Activated B cell treated with CpG ODN at 0.5 μM for 24 hours (primary cell): ENCODE data around the gene UQCRHL. TPM values are rescaled to one million over a fixed set of nuclear protein-coding genes. Genes with fewer than 3 reads are reported as not detected.

Source experiments
- ATAC-seq: fragments of 200-7000 bp; cut with Tn5 transposase; one replicate; pipeline ENCODE4 v1.10.0; 2021; ENCODE audit warnings: low read depth, mild to moderate bottlenecking, moderate library complexity
- CTCF ChIA-PET: fragments of 350-600 bp; sonication (Branson Sonifier 250); formaldehyde crosslinking; loops from one replicate; lab custom pipeline; 2021; ENCODE audit warnings: antibody characterized with exemption; lab: Charles Lee
- POLR2A ChIA-PET: fragments of 350-600 bp; sonication (Branson Sonifier 250); formaldehyde crosslinking; loops from one replicate; lab custom pipeline; 2021; ENCODE audit warnings: antibody characterized with exemption; lab: Charles Lee
- DNase-seq: peaks from one replicate; pipeline ENCODE4 v3.0.0; 2022
- H3K27ac Mint-ChIP-seq: one replicate; pipeline ENCODE4 v1.8.0; 2020; ENCODE audit warnings: mixed read lengths
- H3K27me3 Mint-ChIP-seq: one replicate; pipeline ENCODE4 v1.8.0; 2021; ENCODE audit warnings: mixed read lengths
- H3K36me3 Mint-ChIP-seq: one replicate; pipeline ENCODE4 v1.8.0; 2021; ENCODE audit warnings: low read depth, mixed read lengths
- H3K4me1 Mint-ChIP-seq: one replicate; pipeline ENCODE4 v1.8.0; 2021; ENCODE audit warnings: mixed read lengths
- H3K4me3 Mint-ChIP-seq: one replicate; pipeline ENCODE4 v1.8.0; 2020; ENCODE audit warnings: mild to moderate bottlenecking, mixed read lengths
- H3K9me3 Mint-ChIP-seq: one replicate; pipeline ENCODE4 v1.8.0; 2020; ENCODE audit warnings: mixed read lengths
- CTCF ChIP-seq: fragments of 200-600 bp; IDR thresholded peaks from one replicate; pipeline ENCODE4 v1.8.0; 2022; ENCODE audit warnings: antibody characterized with exemption, mild to moderate bottlenecking
- intact Hi-C: fragments of 100-400 bp; cut with micrococcal nuclease; formaldehyde crosslinking; loops from one replicate; pipeline ENCODE4 v1.15.1; 2024
- total RNA-seq: library from RNA; stranded (reverse); gene quantifications from 2 replicates; pipeline ENCODE4 v1.2.3, GENCODE V29; 2022

UQCRHL gene
- total RNA-seq, 1 donor from 2014 or later: 1.9 TPM

- Mint-ChIP-seq H3K4me1 (peaks cover 18% of the 10 kb centered on the region), H3K27ac (no peak overlapping the region), H3K9me3 (no peaks in the 10 kb centered on the region), H3K27me3 (peaks cover 46% of the 10 kb centered on the region), H3K4me3 (peak overlapping the region; percentile 33), H3K36me3 (no peaks in the 10 kb centered on the region)
- ChIA-PET POLR2A (no interaction called here), CTCF (no interaction called here)
- intact Hi-C loops: no loop called here
- TF ChIP-seq CTCF: no peak
- ATAC-seq: no peak
- no peak for DNase-seq
Observed at GRCh38 chr1:15758953-15759661, 48.3 kb downstream of the UQCRHL start.

GRCh38 chr1:15758343-15758931 lies 49.0 kb downstream of the UQCRHL start, which contains the start of gene FBLIM1:
TSS of gene FBLIM1 (plus strand) at chr1:15758795. CDS start at chr1:15764984, 6,189 bp downstream.
- ChIA-PET POLR2A (no interaction called here), CTCF (no interaction called here)
- Mint-ChIP-seq H3K9me3 (no peaks in the 10 kb centered on the region), H3K4me1 (peaks cover 18% of the 10 kb centered on the region), H3K36me3 (no peaks in the 10 kb centered on the region), H3K4me3 (peak within 1 kb of the TSS; percentile 67), H3K27me3 (peaks cover 42% of the 10 kb centered on the region), H3K27ac (no peak within 1 kb of the TSS)
- ATAC-seq (no peak), DNase-seq (no peak)
- TF ChIP-seq CTCF: no peak
- intact Hi-C loops: no loop called here

GRCh38 chr1:15757575-15758342 lies 49.7 kb downstream of the UQCRHL start:
- CTCF ChIA-PET: no interaction called here
- H3K4me1 Mint-ChIP-seq: peaks cover 18% of the 10 kb centered on the region
- intact Hi-C loops: no loop called here
- POLR2A ChIA-PET: no interaction called here
- ATAC-seq: no peak
- H3K36me3 Mint-ChIP-seq: no peaks in the 10 kb centered on the region
- H3K27ac Mint-ChIP-seq: no peak overlapping the region
- no peak for DNase-seq
- H3K4me3 Mint-ChIP-seq: peak overlapping the region; percentile 67
- H3K9me3 Mint-ChIP-seq: no peaks in the 10 kb centered on the region
- TF ChIP-seq CTCF: no peak
- peaks cover 41% of the 10 kb centered on the region for H3K27me3 Mint-ChIP-seq

Other genes starting within 250 kb of the UQCRHL start
- 8.1 TPM in 2 replicates for gene AGMAT, start 222.6 kb downstream of the UQCRHL start, total RNA-seq
- gene DDI2, start 190.2 kb downstream of the UQCRHL start, total RNA-seq: 45.8 and 59.1 TPM in 2 replicates
- 100 and 105 TPM in 2 replicates for gene PLEKHM2, start 123.3 kb downstream of the UQCRHL start, total RNA-seq
- 3.8 and 5.8 TPM in 2 replicates for gene SLC25A34, start 71.4 kb downstream of the UQCRHL start, total RNA-seq
- not detected in 2 replicates for gene TMEM82, start 65.2 kb downstream of the UQCRHL start, total RNA-seq
- gene FBLIM1, start 48.9 kb downstream of the UQCRHL start, total RNA-seq: 0.15 TPM in 1 of 2 replicates, not detected in the other
- 116 and 123 TPM in 2 replicates for gene SPEN, start 40.1 kb upstream of the UQCRHL start, total RNA-seq
- gene ZBTB17, start 168.5 kb upstream of the UQCRHL start, total RNA-seq: 109 and 121 TPM in 2 replicates
- 0.07 TPM in 1 of 2 replicates, not detected in the other for gene SRARP, start 196.6 kb upstream of the UQCRHL start, total RNA-seq
- gene HSPB7, start 210.4 kb upstream of the UQCRHL start, total RNA-seq: not detected in 2 replicates
- 0.24 TPM in 1 of 2 replicates, not detected in the other for gene CLCNKA, start 214.4 kb upstream of the UQCRHL start, total RNA-seq
- gene CLCNKB, start 236.1 kb upstream of the UQCRHL start, total RNA-seq: not detected in 2 replicates